HEK293 (cell line): ENCODE results near the gene CNN1.

ENCODE experiments used
- CTCF ChIA-PET: fragments of 350-600 bp; formaldehyde crosslinking; extraction: SDS; loops from one replicate; lab custom pipeline; 2021; ENCODE audit warnings: antibody characterized with exemption; lab: Yijun Ruan, JAX
- POLR2A ChIA-PET: fragments of 300-600 bp; formaldehyde crosslinking; extraction: SDS; loops from one replicate; lab custom pipeline; 2020; ENCODE audit warnings: antibody characterized with exemption, inconsistent platforms; lab: Yijun Ruan, JAX
- H3K27ac ChIP-seq: fragments of 200-500 bp; sonication (Bioruptor generic); 2 replicates; pipeline ENCODE4 v1.5.1; 2014; ENCODE audit warnings: low read depth, low read length, control low read depth, inconsistent platforms; ENCODE audit errors: extremely low read depth
- H3K36me3 ChIP-seq, 2 experiments: fragments of 200-500 bp in 1 of 2; sonication (Bioruptor generic) in 1 of 2; 1 replicate in 1 of 2; 2 replicates in 1 of 2; pipeline ENCODE4 v1.5.1; 2014 to 2017; ENCODE audit warnings: inconsistent platforms in 2 of 2, low read length in 2 of 2; ENCODE audit not compliant: control insufficient read depth in 2 of 2, insufficient read depth in 1 of 2
- H3K4me1 ChIP-seq: fragments of 200-500 bp; sonication (Bioruptor generic); 2 replicates; pipeline ENCODE4 v1.5.1; 2014; ENCODE audit warnings: mild to moderate bottlenecking, low read length, inconsistent platforms; ENCODE audit not compliant: control insufficient read depth, insufficient read depth
- H3K4me3 ChIP-seq: 2 replicates; pipeline ENCODE4 v1.5.1; 2011; ENCODE audit warnings: low read depth, mild to moderate bottlenecking, control low read depth, low read length, moderate library complexity
- H3K9me3 ChIP-seq: fragments of 200-500 bp; sonication (Bioruptor generic); 2 replicates; pipeline ENCODE4 v1.5.1; 2014; ENCODE audit warnings: low read depth, low read length, inconsistent platforms; ENCODE audit not compliant: control insufficient read depth, insufficient read depth
- BCL11B ChIP-seq: fragments of 450-650 bp; formaldehyde crosslinking; IDR thresholded peaks from 2 replicates; pipeline ENCODE4 v1.5.1; 2016; ENCODE audit warnings: low read depth, missing biosample characterization, missing genetic modification characterization
- BCL6B ChIP-seq: fragments of 450-650 bp; formaldehyde crosslinking; IDR thresholded peaks from 2 replicates; pipeline ENCODE4 v1.5.1; 2017; ENCODE audit warnings: missing biosample characterization, missing genetic modification characterization
- KLF1 ChIP-seq: fragments of 450-650 bp; formaldehyde crosslinking; IDR thresholded peaks from 2 replicates; pipeline ENCODE4 v1.5.1; 2016; ENCODE audit warnings: missing biosample characterization, missing genetic modification characterization
- KLF17 ChIP-seq: fragments of 450-650 bp; formaldehyde crosslinking; IDR thresholded peaks from 2 replicates; pipeline ENCODE4 v1.5.1; 2016; ENCODE audit warnings: missing biosample characterization, missing genetic modification characterization
- ZBTB8A ChIP-seq: fragments of 450-650 bp; formaldehyde crosslinking; IDR thresholded peaks from 2 replicates; pipeline ENCODE4 v1.5.1; 2016; ENCODE audit warnings: missing biosample characterization, missing genetic modification characterization
- ZEB2 ChIP-seq: fragments of 450-650 bp; formaldehyde crosslinking; IDR thresholded peaks from 2 replicates; pipeline ENCODE4 v1.5.1; 2016; ENCODE audit warnings: missing biosample characterization, missing genetic modification characterization
- ZNF114 ChIP-seq: fragments of 450-650 bp; formaldehyde crosslinking; IDR thresholded peaks from 2 replicates; pipeline ENCODE4 v1.5.0; 2017; ENCODE audit warnings: missing biosample characterization, missing genetic modification characterization
- ZNF121 ChIP-seq: fragments of 450-650 bp; formaldehyde crosslinking; IDR thresholded peaks from 2 replicates; pipeline ENCODE4 v1.5.1; 2016; ENCODE audit warnings: missing biosample characterization, missing genetic modification characterization
- ZNF138 ChIP-seq: fragments of 450-650 bp; formaldehyde crosslinking; IDR thresholded peaks from 2 replicates; pipeline ENCODE4 v1.5.1; 2016; ENCODE audit warnings: missing biosample characterization, missing genetic modification characterization, borderline replicate concordance
- ZNF157 ChIP-seq: fragments of 450-650 bp; formaldehyde crosslinking; IDR thresholded peaks from 2 replicates; pipeline ENCODE4 v1.5.1; 2016; ENCODE audit warnings: missing biosample characterization, missing genetic modification characterization
- ZNF184 ChIP-seq: fragments of 450-650 bp; IDR thresholded peaks from 2 replicates; pipeline ENCODE4 v1.5.1; 2018; ENCODE audit warnings: missing biosample characterization, mild to moderate bottlenecking, missing genetic modification characterization
- ZNF211 ChIP-seq: fragments of 450-650 bp; formaldehyde crosslinking; IDR thresholded peaks from 2 replicates; pipeline ENCODE4 v1.5.1; 2016; ENCODE audit warnings: low read depth, missing biosample characterization, missing genetic modification characterization
- ZNF266 ChIP-seq: fragments of 450-650 bp; formaldehyde crosslinking; IDR thresholded peaks from 2 replicates; pipeline ENCODE4 v1.5.1; 2016; ENCODE audit warnings: missing biosample characterization, missing genetic modification characterization, low read depth
- ZNF335 ChIP-seq: fragments of 450-650 bp; formaldehyde crosslinking; conservative IDR thresholded peaks from 2 replicates; pipeline ENCODE4 v1.5.1; 2016; ENCODE audit warnings: missing biosample characterization, missing genetic modification characterization
- ZNF398 ChIP-seq: fragments of 450-650 bp; formaldehyde crosslinking; IDR thresholded peaks from 2 replicates; pipeline ENCODE4 v1.5.1; 2017; ENCODE audit warnings: missing biosample characterization, missing genetic modification characterization
- ZNF449 ChIP-seq: fragments of 450-650 bp; formaldehyde crosslinking; IDR thresholded peaks from 2 replicates; pipeline ENCODE4 v1.5.1; 2017; ENCODE audit warnings: missing biosample characterization, mild to moderate bottlenecking, missing genetic modification characterization, moderate library complexity
- ZNF501 ChIP-seq: fragments of 450-650 bp; formaldehyde crosslinking; IDR thresholded peaks from 2 replicates; pipeline ENCODE4 v1.5.1; 2016; ENCODE audit warnings: missing biosample characterization, missing genetic modification characterization
- ZNF513 ChIP-seq: fragments of 450-650 bp; IDR thresholded peaks from 2 replicates; pipeline ENCODE4 v1.5.1; 2018; ENCODE audit warnings: missing biosample characterization, missing genetic modification characterization
- ZNF600 ChIP-seq: fragments of 450-650 bp; formaldehyde crosslinking; IDR thresholded peaks from 2 replicates; pipeline ENCODE4 v1.5.1; 2016; ENCODE audit warnings: missing biosample characterization, missing genetic modification characterization
- ZNF645 ChIP-seq: fragments of 450-650 bp; formaldehyde crosslinking; IDR thresholded peaks from 2 replicates; pipeline ENCODE4; 2016; ENCODE audit warnings: missing biosample characterization, missing genetic modification characterization
- ZNF670 ChIP-seq: fragments of 450-650 bp; formaldehyde crosslinking; IDR thresholded peaks from 2 replicates; pipeline ENCODE4 v1.5.1; 2016; ENCODE audit warnings: missing biosample characterization, missing genetic modification characterization, low read depth

CNN1 gene

GRCh38 chr19:11499220-11499726 lies 39.4 kb upstream of the CNN1 start:
- ChIA-PET CTCF (interaction anchor here (0.6 kb wide), 1 partner anchor 374 kb away, joined by 4 read pairs; no protein-coding TSS in a partner anchor), POLR2A (no interaction called here)
- H3K4me3 ChIP-seq: no peak overlapping the region
- no peaks in the 10 kb centered on the region for H3K4me1 ChIP-seq
- no peak overlapping the region for H3K27ac ChIP-seq
- no peaks in the 10 kb centered on the region for H3K9me3 ChIP-seq
- H3K36me3 ChIP-seq: peaks cover 0 to 20% of the 10 kb centered on the region in 2 experiments; a peak in 2 of 3 replicates
- TF ChIP-seq ZNF121 (tag by site-specific recombination) (peak; percentile 86), BCL11B (tag by site-specific recombination) (no peak)

GRCh38 chr19:11499890-11500420 lies 38.7 kb upstream of the CNN1 start:
- TF ChIP-seq KLF17 (tag by site-specific recombination) (no peak), ZNF600 (tag by site-specific recombination) (no peak), ZNF157 (no peak), ZNF266 (no peak), ZNF449 (tag by site-specific recombination) (no peak), ZNF513 (tag by site-specific recombination) (no peak), ZNF398 (tag by site-specific recombination) (no peak), KLF1 (tag by site-specific recombination) (0 out of 2 replicates have a peak, but pooled peaks have one; percentile 49)
- H3K27ac ChIP-seq: no peak overlapping the region
- ChIA-PET POLR2A (no interaction called here), CTCF (no interaction called here)
- H3K4me1 ChIP-seq: no peaks in the 10 kb centered on the region
- no peak overlapping the region for H3K4me3 ChIP-seq
- no peaks in the 10 kb centered on the region for H3K9me3 ChIP-seq
- peaks cover 0 to 17% of the 10 kb centered on the region in 2 experiments; a peak in 2 of 3 replicates for H3K36me3 ChIP-seq

GRCh38 chr19:11504502-11505031 lies 34.1 kb upstream of the CNN1 start:
- H3K4me1 ChIP-seq: peaks cover 6% of the 10 kb centered on the region
- H3K9me3 ChIP-seq: no peaks in the 10 kb centered on the region
- ChIA-PET POLR2A (interaction anchor here (0.5 kb wide), 1 partner anchor 234 kb away, joined by 3 read pairs; no protein-coding TSS in a partner anchor), CTCF (interaction anchor here (1.0 kb wide), 1 partner anchor 8 kb away, joined by 4 read pairs; no protein-coding TSS in a partner anchor)
- H3K4me3 ChIP-seq: peak overlapping the region; percentile 32
- H3K36me3 ChIP-seq: no peaks in the 10 kb centered on the region; a peak in 1 of 3 replicates
- H3K27ac ChIP-seq: 0 out of 2 replicates have a peak overlapping the region, but pooled peaks have one; percentile 29
- TF ChIP-seq ZNF670 (tag by site-specific recombination): no peak
- no peak for TF ChIP-seq ZNF211
- no peak for TF ChIP-seq ZEB2
- no peak for TF ChIP-seq ZNF138
- TF ChIP-seq ZNF501 (tag by site-specific recombination): no peak
- no peak for TF ChIP-seq ZNF184 (tag by site-specific recombination)
- peak; percentile 58; the same call in 1 of the 2 replicates for TF ChIP-seq ZNF600 (tag by site-specific recombination)
- TF ChIP-seq ZNF114 (tag by site-specific recombination): no peak
- peak; percentile 28; the same call in 1 of the 2 replicates for TF ChIP-seq ZNF335 (tag by site-specific recombination)
- TF ChIP-seq ZNF645: no peak
- TF ChIP-seq ZBTB8A (tag by site-specific recombination): no peak
- no peak for TF ChIP-seq BCL6B (tag by site-specific recombination)
